Stimulated activated CD8-positive, alpha-beta memory T cell treated with anti-CD3 and anti-CD28 coated beads, Interleukin-7, amount 100 ng/mL, for 48 hours (primary cell): ENCODE measurements around the gene RIN2.
"Not testable (repeated sequence)": the region's sequence is repeated elsewhere in the genome, so short reads cannot be mapped to it uniquely, and the experiment has no call there.

Experiments used
- DNase-seq, 2 donors: peaks; one replicate each; pipeline ENCODE4 v3.0.0-alpha.2; 2020; ENCODE audit warnings: low read depth in 1 of 2; ENCODE audit errors: extremely low read depth in 1 of 2

RIN2 gene

GRCh38 chr20:19738951-19739350 lies 19.1 kb upstream of the RIN2 start:
- DNase-seq, result no peak

GRCh38 chr20:19739351-19739750 lies 18.7 kb upstream of the RIN2 start:
- DNase-seq, result no peak

GRCh38 chr20:19740512-19740911 lies 17.5 kb upstream of the RIN2 start:
- DNase-seq, result no peak

GRCh38 chr20:19741924-19742323 lies 16.1 kb upstream of the RIN2 start:
- DNase-seq, result no peak

GRCh38 chr20:19742974-19743639 lies 15.0 kb upstream of the RIN2 start:
- DNase-seq, result no peak

- DNase-seq, result no peak
These were observed 14.4 kb upstream of the RIN2 start for GRCh38 chr20:19743640-19743995.

GRCh38 chr20:19745106-19745505 lies 13.0 kb upstream of the RIN2 start:
- DNase-seq, result no peak

- no peak for DNase-seq
These were observed 12.5 kb upstream of the RIN2 start for GRCh38 chr20:19745584-19745983.

- DNase-seq, result no peak
These were observed 11.7 kb upstream of the RIN2 start for GRCh38 chr20:19746396-19746795.

GRCh38 chr20:19747903-19748302 lies 10.2 kb upstream of the RIN2 start:
- DNase-seq, result no peak

GRCh38 chr20:19748681-19749080 lies 9.4 kb upstream of the RIN2 start:
- DNase-seq, result no peak

GRCh38 chr20:19749618-19750071 lies 8.4 kb upstream of the RIN2 start:
- no peak for DNase-seq

GRCh38 chr20:19750101-19750606 lies 7.9 kb upstream of the RIN2 start:
- no peak for DNase-seq

- no peak for DNase-seq
These were observed 7.0 kb upstream of the RIN2 start for GRCh38 chr20:19750907-19751636.

GRCh38 chr20:19754201-19754600 lies 3.9 kb upstream of the RIN2 start:
- not testable (repeated sequence) for DNase-seq

GRCh38 chr20:19756761-19757486 lies 1.1 kb upstream of the RIN2 start:
- DNase-seq, result no peak

GRCh38 chr20:19757487-19758132 lies 448 bp upstream of the RIN2 start:
- DNase-seq, result no peak

- DNase-seq, result no peak
These were observed 658 bp downstream of the RIN2 start for GRCh38 chr20:19758501-19759331.

- DNase-seq, result no peak
These were observed 2.3 kb downstream of the RIN2 start for GRCh38 chr20:19760371-19760721.

- DNase-seq, result no peak
These were observed 3.3 kb downstream of the RIN2 start for GRCh38 chr20:19761326-19761725.
